Memory B cell (primary cell): ENCODE data around the gene SELENOM.
"Not testable (repeated sequence)": the region's sequence is repeated elsewhere in the genome, so short reads cannot be mapped to it uniquely, and the experiment has no call there.

Source experiments
- ATAC-seq: fragments of 150-1000 bp; cut with Tn5 transposase; 2 replicates; pipeline ENCODE4 v1.10.0; 2021; ENCODE audit warnings: low read depth, mild to moderate bottlenecking, moderate library complexity
- DNase-seq, 2 donors: peaks; one replicate each; pipeline ENCODE4 v3.0.0; 2022; ENCODE audit warnings: low spot score in 2 of 2
- H3K27ac Mint-ChIP-seq: one replicate; pipeline ENCODE4 v1.8.0; 2022; ENCODE audit warnings: mild to moderate bottlenecking, moderate library complexity, mixed read lengths
- H3K27me3 Mint-ChIP-seq: one replicate; pipeline ENCODE4 v1.8.0; 2022; ENCODE audit warnings: mixed read lengths
- H3K36me3 Mint-ChIP-seq: one replicate; pipeline ENCODE4 v1.8.0; 2022; ENCODE audit warnings: mild to moderate bottlenecking, mixed read lengths
- H3K4me1 Mint-ChIP-seq: one replicate; pipeline ENCODE4 v1.8.0; 2022; ENCODE audit warnings: mixed read lengths
- H3K4me3 Mint-ChIP-seq: one replicate; pipeline ENCODE4 v1.8.0; 2022; ENCODE audit warnings: mild to moderate bottlenecking, moderate library complexity, mixed read lengths
- H3K9me3 Mint-ChIP-seq: one replicate; pipeline ENCODE4 v1.8.0; 2022; ENCODE audit warnings: mixed read lengths

Gene SELENOM

DNA sequence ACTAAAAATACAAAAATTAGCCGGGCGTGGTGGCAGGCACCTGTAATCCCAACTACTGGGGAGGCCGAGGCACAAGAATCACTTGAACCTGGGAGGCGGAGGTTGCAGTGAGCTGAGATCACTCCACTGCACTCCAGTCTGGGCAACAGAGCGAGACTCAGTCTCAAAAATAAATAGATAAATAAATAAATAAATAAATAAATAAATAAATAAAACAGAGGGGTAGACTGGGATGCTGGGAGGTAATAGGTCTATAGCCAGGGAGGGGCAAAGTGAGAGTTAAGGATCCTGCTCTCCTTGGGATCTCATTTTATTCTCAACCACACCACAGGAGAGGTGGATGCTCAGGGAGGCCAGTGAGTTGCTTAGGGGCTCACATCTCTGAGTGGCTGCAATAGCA, 9.8 kb downstream of the SELENOM start:
- not testable (repeated sequence) for ATAC-seq, H3K4me3 Mint-ChIP-seq, DNase-seq, H3K27me3 Mint-ChIP-seq, H3K27ac Mint-ChIP-seq, H3K4me1 Mint-ChIP-seq, H3K9me3 Mint-ChIP-seq
- peaks cover 16% of the 10 kb centered on the region for H3K36me3 Mint-ChIP-seq

DNA sequence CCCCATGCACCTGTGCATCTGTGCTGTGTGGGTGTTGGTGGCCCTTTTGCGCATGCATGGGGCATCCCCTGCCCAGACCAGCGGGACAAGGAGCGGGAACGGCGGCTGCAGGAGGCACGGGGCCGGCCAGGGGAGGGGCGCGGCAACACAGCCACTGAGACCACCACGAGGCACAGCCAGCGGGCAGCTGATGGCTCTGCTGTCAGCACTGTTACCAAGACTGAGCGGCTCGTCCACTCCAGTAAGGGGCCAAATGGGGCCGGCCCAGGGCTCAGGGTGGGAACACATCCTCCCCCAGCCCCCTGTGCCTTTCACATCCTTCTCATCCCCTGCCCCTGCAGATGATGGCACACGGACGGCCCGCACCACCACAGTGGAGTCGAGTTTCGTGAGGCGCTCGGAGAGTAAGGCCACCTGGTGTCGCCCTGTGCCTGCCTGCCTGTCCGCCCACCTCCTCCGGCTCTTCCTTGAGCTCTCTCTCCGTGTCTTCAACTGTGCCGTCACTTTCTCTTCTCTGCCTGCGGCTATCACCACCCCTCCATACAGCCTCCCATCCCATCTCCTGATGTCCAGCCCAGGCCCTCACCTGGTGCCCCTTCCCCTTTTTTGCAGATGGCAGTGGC, 10.6 kb downstream of the SELENOM start:
- DNase-seq (no peak), ATAC-seq (no peak)
- Mint-ChIP-seq H3K27ac (no peak overlapping the region), H3K4me1 (no peaks in the 10 kb centered on the region), H3K9me3 (no peaks in the 10 kb centered on the region), H3K4me3 (no peak overlapping the region), H3K27me3 (no peaks in the 10 kb centered on the region), H3K36me3 (peaks cover 16% of the 10 kb centered on the region)

- H3K4me1 Mint-ChIP-seq = peaks cover 2% of the 10 kb centered on the region
- ATAC-seq (no peak), DNase-seq (no peak)
- H3K27ac Mint-ChIP-seq = no peak overlapping the region
- no peaks in the 10 kb centered on the region for H3K27me3 Mint-ChIP-seq
- H3K4me3 Mint-ChIP-seq = no peak overlapping the region
- no peaks in the 10 kb centered on the region for H3K9me3 Mint-ChIP-seq
- peaks cover 16% of the 10 kb centered on the region for H3K36me3 Mint-ChIP-seq
Measured at GRCh38 chr22:31095637-31096249, 11.6 kb downstream of the SELENOM start.

- Mint-ChIP-seq H3K27me3 (no peaks in the 10 kb centered on the region), H3K4me3 (no peak overlapping the region), H3K4me1 (peaks cover 9% of the 10 kb centered on the region), H3K9me3 (no peaks in the 10 kb centered on the region), H3K36me3 (peaks cover 14% of the 10 kb centered on the region), H3K27ac (no peak overlapping the region)
- DNase-seq (no peak), ATAC-seq (no peak)
Measured at GRCh38 chr22:31094741-31095140, 12.6 kb downstream of the SELENOM start.

DNA sequence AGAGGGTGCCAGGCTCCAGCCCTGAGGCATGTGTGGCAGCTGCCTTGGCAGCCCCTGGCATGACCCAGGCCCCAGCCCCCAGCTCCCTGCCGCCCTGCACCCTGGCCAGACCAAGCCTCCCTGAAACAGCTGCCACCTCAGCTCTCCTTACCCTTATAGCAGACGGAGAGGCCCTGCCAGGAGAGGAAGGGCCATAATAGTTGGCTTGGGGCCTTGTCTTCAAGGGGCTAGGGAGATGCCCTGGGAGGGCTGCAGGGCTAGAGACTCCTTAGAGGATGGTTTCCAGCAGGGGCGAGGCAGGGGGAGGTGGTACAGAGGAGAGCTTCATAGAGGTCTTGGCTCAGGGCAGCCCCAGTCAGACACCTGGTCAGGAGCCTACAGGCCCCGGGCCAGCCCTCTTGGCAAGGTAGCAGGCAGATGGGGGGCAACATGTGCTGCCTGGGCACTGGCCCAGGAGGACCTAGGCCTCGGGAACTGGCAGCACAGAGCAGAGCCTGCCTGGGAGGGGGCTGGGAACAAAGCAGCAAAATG, 13.3 kb downstream of the SELENOM start:
- Mint-ChIP-seq H3K27me3 (no peaks in the 10 kb centered on the region), H3K4me1 (peaks cover 15% of the 10 kb centered on the region)
- no peak for ATAC-seq

GRCh38 chr22:31093086-31093850, 14.1 kb downstream of the SELENOM start:
- H3K9me3 Mint-ChIP-seq = no peaks in the 10 kb centered on the region
- H3K27ac Mint-ChIP-seq = no peak overlapping the region
- no peaks in the 10 kb centered on the region for H3K27me3 Mint-ChIP-seq
- DNase-seq = no peak
- H3K36me3 Mint-ChIP-seq = peaks cover 11% of the 10 kb centered on the region
- no peak overlapping the region for H3K4me3 Mint-ChIP-seq
- no peak for ATAC-seq
- peaks cover 22% of the 10 kb centered on the region for H3K4me1 Mint-ChIP-seq

More for the DNA sequence above, 13.3 kb downstream of the SELENOM start:
- no peak for DNase-seq
- H3K27ac Mint-ChIP-seq = no peak overlapping the region
- peaks cover 14% of the 10 kb centered on the region for H3K36me3 Mint-ChIP-seq
- H3K4me3 Mint-ChIP-seq = no peak overlapping the region
- no peaks in the 10 kb centered on the region for H3K9me3 Mint-ChIP-seq

- H3K4me1 Mint-ChIP-seq = peaks cover 22% of the 10 kb centered on the region
- no peak overlapping the region for H3K4me3 Mint-ChIP-seq
- ATAC-seq (no peak), DNase-seq (no peak)
- no peak overlapping the region for H3K27ac Mint-ChIP-seq
- peaks cover 11% of the 10 kb centered on the region for H3K36me3 Mint-ChIP-seq
- H3K9me3 Mint-ChIP-seq = no peaks in the 10 kb centered on the region
- H3K27me3 Mint-ChIP-seq = no peaks in the 10 kb centered on the region
Measured at GRCh38 chr22:31092161-31092560, 15.2 kb downstream of the SELENOM start.

DNA sequence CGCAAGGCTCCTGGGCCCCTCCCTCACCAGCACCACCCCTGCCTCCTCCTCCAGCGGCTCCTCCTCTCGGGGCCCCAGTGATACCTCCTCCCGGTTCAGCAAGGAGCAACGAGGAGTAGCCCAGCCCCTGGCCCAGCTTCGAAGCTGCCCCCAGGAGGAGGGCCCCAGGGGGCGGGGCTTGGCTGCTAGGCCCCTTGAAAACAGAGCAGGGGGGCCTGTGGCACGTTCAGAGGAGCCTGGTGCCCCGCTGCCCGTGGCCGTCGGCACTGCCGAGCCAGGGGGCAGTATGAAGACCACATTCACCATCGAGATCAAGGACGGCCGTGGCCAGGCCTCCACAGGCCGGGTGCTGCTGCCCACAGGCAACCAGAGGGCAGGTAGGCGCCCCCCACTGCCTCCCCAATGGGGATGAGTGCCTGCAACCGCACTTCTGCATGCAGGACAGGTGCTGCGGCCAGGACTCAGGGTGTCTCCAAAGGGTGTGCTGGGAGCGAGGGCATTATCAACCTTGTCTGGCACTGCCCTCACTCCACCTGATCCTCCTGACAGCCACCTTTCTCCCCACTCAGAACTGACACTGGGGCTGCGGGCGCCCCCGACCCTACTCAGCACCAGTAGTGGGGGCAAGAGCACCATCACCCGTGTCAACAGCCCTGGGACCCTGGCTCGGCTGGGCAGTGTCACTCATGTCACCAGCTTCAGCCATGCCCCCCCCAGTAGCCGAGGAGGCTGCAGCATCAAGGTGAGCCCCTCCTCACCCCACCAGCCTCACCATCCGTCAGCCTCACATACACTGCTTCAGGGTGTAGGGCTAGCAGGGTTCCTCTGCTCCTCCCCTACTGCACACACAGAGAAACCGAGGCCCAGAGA, 16.0 kb downstream of the SELENOM start:
- Mint-ChIP-seq H3K9me3 (no peaks in the 10 kb centered on the region), H3K27ac (no peak overlapping the region), H3K4me1 (peaks cover 22% of the 10 kb centered on the region), H3K36me3 (peaks cover 6% of the 10 kb centered on the region), H3K4me3 (no peak overlapping the region), H3K27me3 (no peaks in the 10 kb centered on the region)
- DNase-seq (no peak), ATAC-seq (no peak)

DNA sequence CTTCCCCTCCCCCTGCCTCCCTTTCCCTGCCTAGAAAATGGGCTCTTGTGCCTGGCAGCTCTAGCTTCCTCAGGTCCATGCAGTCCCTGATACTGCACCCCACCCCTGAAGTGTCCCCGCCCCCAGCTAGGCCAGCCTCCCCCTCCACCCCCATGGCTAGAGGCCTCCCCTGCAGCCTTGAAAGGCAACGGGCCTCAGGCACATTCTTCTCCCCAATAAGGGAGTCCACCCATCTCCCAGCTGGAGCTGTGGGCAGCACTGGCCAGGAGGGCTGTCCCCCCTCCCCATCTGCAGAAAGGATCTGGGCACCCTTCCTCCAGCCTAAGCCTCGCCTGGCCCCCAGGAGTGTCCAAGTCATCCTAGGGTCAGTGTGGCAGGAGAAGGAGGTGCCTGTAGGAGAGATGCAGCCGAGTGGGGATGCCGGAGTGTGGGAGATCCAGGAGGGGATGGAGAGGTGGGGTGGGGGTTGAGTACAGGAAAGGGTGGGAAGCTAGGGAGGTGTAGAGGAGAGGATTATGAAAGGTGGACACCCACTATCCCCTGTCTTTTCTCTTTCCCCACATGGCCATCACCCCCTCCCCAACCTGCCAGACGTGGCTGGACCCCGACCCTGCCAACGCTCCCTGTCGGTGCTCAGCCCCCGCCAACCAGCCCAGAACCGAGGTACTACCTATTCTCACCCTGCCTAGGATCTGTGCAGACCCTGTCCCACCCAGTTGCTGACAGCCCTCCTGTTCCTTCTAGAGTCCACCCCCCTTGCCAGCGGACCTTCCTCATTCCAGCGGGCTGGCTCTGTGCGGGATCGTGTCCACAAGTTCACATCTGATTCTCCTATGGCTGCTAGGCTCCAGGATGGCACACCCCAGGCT, 16.9 kb downstream of the SELENOM start:
- DNase-seq (no peak), ATAC-seq (no peak)
- Mint-ChIP-seq H3K4me1 (peaks cover 23% of the 10 kb centered on the region), H3K9me3 (no peaks in the 10 kb centered on the region), H3K27ac (no peak overlapping the region), H3K27me3 (no peaks in the 10 kb centered on the region), H3K4me3 (peak overlapping the region; percentile 51), H3K36me3 (no peaks in the 10 kb centered on the region)

GRCh38 chr22:31089160-31090100, 17.9 kb downstream of the SELENOM start:
- Mint-ChIP-seq H3K4me1 (peaks cover 26% of the 10 kb centered on the region), H3K27ac (peak overlapping the region; percentile 11), H3K4me3 (peak overlapping the region; percentile 59), H3K9me3 (no peaks in the 10 kb centered on the region), H3K27me3 (no peaks in the 10 kb centered on the region), H3K36me3 (no peaks in the 10 kb centered on the region)
- DNase-seq (peak; percentile 39 to 57), ATAC-seq (peak; percentile 33)

- DNase-seq (no peak), ATAC-seq (no peak)
- Mint-ChIP-seq H3K4me1 (peaks cover 34% of the 10 kb centered on the region), H3K27me3 (no peaks in the 10 kb centered on the region), H3K36me3 (no peaks in the 10 kb centered on the region), H3K9me3 (no peaks in the 10 kb centered on the region), H3K27ac (no peak overlapping the region), H3K4me3 (no peak overlapping the region)
Measured at GRCh38 chr22:31088233-31088986, 19.0 kb downstream of the SELENOM start.
